WTC11 (cell line): ENCODE results near the gene NUP85. TPM values are rescaled to one million over a fixed set of nuclear protein-coding genes. Genes with fewer than 3 reads are reported as not detected.

Source experiments
- ATAC-seq: fragments of 200-7000 bp; cut with Tn5 transposase; 2 replicates; pipeline ENCODE4 v1.10.0; 2021; ENCODE audit warnings: mild to moderate bottlenecking, moderate library complexity
- CTCF ChIA-PET: fragments of 300-600 bp; sonication (Branson Sonifier 250); formaldehyde crosslinking; loops from one replicate; lab custom pipeline; 2021; ENCODE audit warnings: antibody characterized with exemption; lab: Charles Lee
- POLR2A ChIA-PET: fragments of 350-600 bp; sonication (Branson Sonifier 250); formaldehyde crosslinking; loops from one replicate; lab custom pipeline; 2021; ENCODE audit warnings: antibody characterized with exemption; lab: Charles Lee
- DNase-seq: peaks from one replicate; pipeline ENCODE4 v3.0.0; 2021; ENCODE audit warnings: low spot score
- H3K27ac Mint-ChIP-seq: 2 replicates; pipeline ENCODE4 v1.8.0; 2021; ENCODE audit warnings: mixed read lengths
- H3K27me3 Mint-ChIP-seq: 2 replicates; pipeline ENCODE4 v1.8.0; 2021; ENCODE audit warnings: low read depth, mild to moderate bottlenecking, moderate library complexity, mixed read lengths
- H3K36me3 Mint-ChIP-seq: 2 replicates; pipeline ENCODE4 v1.8.0; 2021; ENCODE audit warnings: mixed read lengths
- H3K4me1 Mint-ChIP-seq: 2 replicates; pipeline ENCODE4 v1.8.0; 2022; ENCODE audit warnings: mixed read lengths
- H3K4me3 Mint-ChIP-seq: 2 replicates; pipeline ENCODE4 v1.8.0; 2021; ENCODE audit warnings: mild to moderate bottlenecking, moderate library complexity, mixed read lengths
- H3K9me3 Mint-ChIP-seq: 2 replicates; pipeline ENCODE4 v1.8.0; 2021; ENCODE audit warnings: mixed read lengths
- CREB1 ChIP-seq: sonication (generic); formaldehyde crosslinking; IDR thresholded peaks from 2 replicates; pipeline ENCODE4 v1.8.0; 2023; ENCODE audit warnings: mild to moderate bottlenecking, missing genetic modification reagents
- CREM ChIP-seq: sonication (generic); formaldehyde crosslinking; IDR thresholded peaks from 2 replicates; pipeline ENCODE4 v1.8.1; 2022; ENCODE audit warnings: mild to moderate bottlenecking, missing genetic modification reagents, moderate library complexity
- CTCF ChIP-seq: fragments of 200-600 bp; IDR thresholded peaks from 2 replicates; pipeline ENCODE4 v1.8.0; 2022; ENCODE audit warnings: antibody characterized with exemption
- ELF4 ChIP-seq: sonication (generic); formaldehyde crosslinking; IDR thresholded peaks from 2 replicates; pipeline ENCODE4 v1.8.1; 2022; ENCODE audit warnings: low read depth, mild to moderate bottlenecking, moderate library complexity, missing genetic modification reagents
- EMX1 ChIP-seq: fragments of 250-450 bp; sonication (Bioruptor Pico); IDR thresholded peaks from 2 replicates; pipeline ENCODE4 v1.8.0; 2021; ENCODE audit warnings: mild to moderate bottlenecking
- ETV6 ChIP-seq: sonication (generic); formaldehyde crosslinking; IDR thresholded peaks from 2 replicates; pipeline ENCODE4 v1.8.1; 2022; ENCODE audit warnings: mild to moderate bottlenecking, missing genetic modification reagents
- GABPB1 ChIP-seq: sonication (generic); formaldehyde crosslinking; IDR thresholded peaks from 2 replicates; pipeline ENCODE4 v1.8.1; 2023; ENCODE audit warnings: mild to moderate bottlenecking, missing genetic modification reagents
- HMGA2 ChIP-seq: fragments of 250-450 bp; sonication (Bioruptor Pico); IDR thresholded peaks from 2 replicates; pipeline ENCODE4 v1.4.0; 2021; ENCODE audit warnings: mild to moderate bottlenecking, moderate library complexity
- MAX ChIP-seq: sonication (generic); formaldehyde crosslinking; IDR thresholded peaks from 2 replicates; pipeline ENCODE4 v1.8.0; 2022; ENCODE audit warnings: mild to moderate bottlenecking, missing genetic modification reagents
- NR2C2 ChIP-seq: sonication (generic); formaldehyde crosslinking; IDR thresholded peaks from 2 replicates; pipeline ENCODE4 v1.8.0; 2022; ENCODE audit warnings: mild to moderate bottlenecking, missing genetic modification reagents
- PRRX2 ChIP-seq: fragments of 250-450 bp; sonication (Bioruptor Pico); IDR thresholded peaks from 2 replicates; pipeline ENCODE4 v1.8.0; 2021; ENCODE audit warnings: mild to moderate bottlenecking
- RELA ChIP-seq: sonication (generic); formaldehyde crosslinking; IDR thresholded peaks from 2 replicates; pipeline ENCODE4 v1.8.1; 2022; ENCODE audit warnings: missing genetic modification reagents, mild to moderate bottlenecking, borderline replicate concordance
- SMAD4 ChIP-seq: sonication (generic); formaldehyde crosslinking; IDR thresholded peaks from 2 replicates; pipeline ENCODE4 v1.8.0; 2022; ENCODE audit warnings: mild to moderate bottlenecking, missing genetic modification reagents
- TP53 ChIP-seq: sonication (generic); formaldehyde crosslinking; IDR thresholded peaks from 2 replicates; pipeline ENCODE4 v1.8.1; 2023; ENCODE audit warnings: mild to moderate bottlenecking, missing genetic modification reagents
- USF1 ChIP-seq: sonication (generic); formaldehyde crosslinking; IDR thresholded peaks from 2 replicates; pipeline ENCODE4 v1.8.0; 2022; ENCODE audit warnings: mild to moderate bottlenecking, missing genetic modification reagents
- ZNF138 ChIP-seq: sonication (generic); formaldehyde crosslinking; conservative IDR thresholded peaks from 2 replicates; pipeline ENCODE4 v1.8.1; 2022; ENCODE audit warnings: mild to moderate bottlenecking, moderate library complexity, missing genetic modification reagents
- ZNF219 ChIP-seq: sonication (generic); formaldehyde crosslinking; IDR thresholded peaks from 2 replicates; pipeline ENCODE4 v1.8.0; 2023; ENCODE audit warnings: missing genetic modification reagents, mild to moderate bottlenecking, borderline replicate concordance
- ZNF263 ChIP-seq: sonication (generic); formaldehyde crosslinking; IDR thresholded peaks from 2 replicates; pipeline ENCODE4 v1.8.1; 2022; ENCODE audit warnings: low read depth, mild to moderate bottlenecking, moderate library complexity, missing genetic modification reagents
- ZNF416 ChIP-seq: fragments of 250-450 bp; sonication (Bioruptor Pico); IDR thresholded peaks from 2 replicates; pipeline ENCODE4 v1.9.0; 2021; ENCODE audit warnings: mild to moderate bottlenecking, inconsistent platforms
- ZNF512 ChIP-seq: sonication (generic); formaldehyde crosslinking; IDR thresholded peaks from 2 replicates; pipeline ENCODE4 v1.8.1; 2022; ENCODE audit warnings: missing genetic modification reagents, borderline replicate concordance
- total RNA-seq: library from RNA; stranded (reverse); gene quantifications from 3 replicates; pipeline ENCODE4 v1.2.3, GENCODE V29; 2021
- TF ChIP-seq, protein P1 (sequence below): sonication (generic); formaldehyde crosslinking; IDR thresholded peaks from 2 replicates; pipeline ENCODE4 v1.8.1; 2022; ENCODE audit warnings: mild to moderate bottlenecking, moderate library complexity, missing genetic modification reagents
- TF ChIP-seq, protein P2 (sequence below): fragments of 250-450 bp; sonication (Bioruptor Pico); IDR thresholded peaks from 2 replicates; pipeline ENCODE4 v1.9.0; 2021; ENCODE audit warnings: mild to moderate bottlenecking, borderline replicate concordance
- TF ChIP-seq, protein P3 (sequence below): sonication (generic); formaldehyde crosslinking; IDR thresholded peaks from 2 replicates; pipeline ENCODE4 v1.8.1; 2023; ENCODE audit warnings: mild to moderate bottlenecking, missing genetic modification reagents, borderline replicate concordance

Gene NUP85
- total RNA-seq, 1 experiment from 2014 or later = 109 TPM

DNA sequence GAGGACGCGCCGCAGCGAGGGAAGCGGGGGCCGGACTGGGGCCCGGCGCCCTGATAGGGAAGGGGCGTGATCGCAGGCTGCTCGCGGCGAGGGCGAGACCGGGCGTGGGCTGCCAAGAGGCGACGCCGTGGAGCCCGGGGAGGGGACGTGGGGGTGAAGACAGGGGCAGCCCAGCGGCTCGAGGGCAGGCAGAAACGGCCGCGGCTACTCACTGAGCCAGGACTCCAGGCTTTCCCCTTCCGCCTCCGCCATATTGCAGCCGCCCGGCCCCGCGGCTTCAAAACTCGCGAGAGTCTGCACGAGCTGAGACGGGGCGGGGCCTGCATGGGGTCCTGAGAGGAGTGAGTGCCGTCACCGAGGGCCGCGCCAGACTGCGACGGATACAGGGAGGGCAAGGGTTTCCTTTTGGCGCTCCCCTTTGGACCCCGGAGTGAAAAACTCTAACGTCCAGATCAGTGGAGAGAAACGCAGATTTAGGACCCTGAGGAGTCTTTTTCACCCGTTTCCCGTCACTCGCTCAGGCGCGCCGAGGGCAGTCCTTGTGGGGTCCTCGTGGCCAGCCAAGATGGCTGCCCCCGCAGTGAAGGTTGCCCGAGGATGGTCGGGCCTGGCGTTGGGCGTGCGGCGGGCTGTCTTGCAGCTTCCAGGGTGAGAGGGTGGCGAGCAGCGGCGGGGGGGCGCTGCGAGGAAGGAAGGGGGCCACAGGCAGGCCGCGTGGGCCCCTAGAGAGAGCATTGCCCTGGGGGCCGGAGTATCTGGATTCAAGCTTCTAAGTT is 56.0 kb downstream of the NUP85 start, which contains the start of the genes GGA3 and MRPS7:
TSS of gene GGA3 (minus strand) at position 271 of the 776 bp plus-strand sequence. CDS start at position 252, 19 bp downstream.
TSS of gene MRPS7 (plus strand) at position 544 of the 776 bp plus-strand sequence. CDS start at position 566, 22 bp downstream.
- H3K36me3 Mint-ChIP-seq = peaks cover 37% of the 10 kb centered on the region
- ATAC-seq (peak; percentile 96), DNase-seq (peak; percentile 96)
- H3K4me1 Mint-ChIP-seq = peaks cover 26% of the 10 kb centered on the region
- H3K27ac Mint-ChIP-seq = peak within 1 kb of the TSS; percentile 100
- ChIA-PET CTCF (interaction anchor here (0.6 to 4.8 kb wide), 20 partner anchors 10 to 587 kb away, joined by 3 to 96 read pairs (median 4); partner anchors contain the start of genes GRB2, MIF4GD, SLC25A19 and TSEN54), POLR2A (interaction anchor here (0.5 to 2.6 kb wide), 10 partner anchors 9 to 221 kb away, joined by 3 to 17 read pairs (median 4); partner anchors contain the start of genes MIF4GD and SLC25A19)
- H3K4me3 Mint-ChIP-seq = peak within 1 kb of the TSS; percentile 98
- H3K27me3 Mint-ChIP-seq = no peaks in the 10 kb centered on the region
- no peaks in the 10 kb centered on the region for H3K9me3 Mint-ChIP-seq
- TF ChIP-seq TP53 (CRISPR knock-in tag) = 0 out of 2 replicates have a peak, but pooled peaks have one; percentile 56
- TF ChIP-seq SMAD4 (CRISPR knock-in tag) = peak; percentile 85
- TF ChIP-seq CTCF = no peak
- TF ChIP-seq ETV6 = 0 out of 2 replicates have a peak, but pooled peaks have one; percentile 5
- TF ChIP-seq, protein P1, sequence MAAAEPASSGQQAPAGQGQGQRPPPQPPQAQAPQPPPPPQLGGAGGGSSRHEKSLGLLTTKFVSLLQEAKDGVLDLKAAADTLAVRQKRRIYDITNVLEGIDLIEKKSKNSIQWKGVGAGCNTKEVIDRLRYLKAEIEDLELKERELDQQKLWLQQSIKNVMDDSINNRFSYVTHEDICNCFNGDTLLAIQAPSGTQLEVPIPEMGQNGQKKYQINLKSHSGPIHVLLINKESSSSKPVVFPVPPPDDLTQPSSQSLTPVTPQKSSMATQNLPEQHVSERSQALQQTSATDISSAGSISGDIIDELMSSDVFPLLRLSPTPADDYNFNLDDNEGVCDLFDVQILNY (CRISPR knock-in tag) = no peak
- no peak for TF ChIP-seq ZNF416 (CRISPR knock-in tag)
- 0 out of 2 replicates have a peak, but pooled peaks have one; percentile 77 for TF ChIP-seq RELA (CRISPR knock-in tag)
- TF ChIP-seq CREM = peak; percentile 48; the same call in 1 of the 2 replicates
- TF ChIP-seq GABPB1 = peak; percentile 43; the same call in 1 of the 2 replicates
- peak; percentile 71 for TF ChIP-seq MAX
- no peak for TF ChIP-seq HMGA2 (CRISPR knock-in tag)
- TF ChIP-seq, protein P2, sequence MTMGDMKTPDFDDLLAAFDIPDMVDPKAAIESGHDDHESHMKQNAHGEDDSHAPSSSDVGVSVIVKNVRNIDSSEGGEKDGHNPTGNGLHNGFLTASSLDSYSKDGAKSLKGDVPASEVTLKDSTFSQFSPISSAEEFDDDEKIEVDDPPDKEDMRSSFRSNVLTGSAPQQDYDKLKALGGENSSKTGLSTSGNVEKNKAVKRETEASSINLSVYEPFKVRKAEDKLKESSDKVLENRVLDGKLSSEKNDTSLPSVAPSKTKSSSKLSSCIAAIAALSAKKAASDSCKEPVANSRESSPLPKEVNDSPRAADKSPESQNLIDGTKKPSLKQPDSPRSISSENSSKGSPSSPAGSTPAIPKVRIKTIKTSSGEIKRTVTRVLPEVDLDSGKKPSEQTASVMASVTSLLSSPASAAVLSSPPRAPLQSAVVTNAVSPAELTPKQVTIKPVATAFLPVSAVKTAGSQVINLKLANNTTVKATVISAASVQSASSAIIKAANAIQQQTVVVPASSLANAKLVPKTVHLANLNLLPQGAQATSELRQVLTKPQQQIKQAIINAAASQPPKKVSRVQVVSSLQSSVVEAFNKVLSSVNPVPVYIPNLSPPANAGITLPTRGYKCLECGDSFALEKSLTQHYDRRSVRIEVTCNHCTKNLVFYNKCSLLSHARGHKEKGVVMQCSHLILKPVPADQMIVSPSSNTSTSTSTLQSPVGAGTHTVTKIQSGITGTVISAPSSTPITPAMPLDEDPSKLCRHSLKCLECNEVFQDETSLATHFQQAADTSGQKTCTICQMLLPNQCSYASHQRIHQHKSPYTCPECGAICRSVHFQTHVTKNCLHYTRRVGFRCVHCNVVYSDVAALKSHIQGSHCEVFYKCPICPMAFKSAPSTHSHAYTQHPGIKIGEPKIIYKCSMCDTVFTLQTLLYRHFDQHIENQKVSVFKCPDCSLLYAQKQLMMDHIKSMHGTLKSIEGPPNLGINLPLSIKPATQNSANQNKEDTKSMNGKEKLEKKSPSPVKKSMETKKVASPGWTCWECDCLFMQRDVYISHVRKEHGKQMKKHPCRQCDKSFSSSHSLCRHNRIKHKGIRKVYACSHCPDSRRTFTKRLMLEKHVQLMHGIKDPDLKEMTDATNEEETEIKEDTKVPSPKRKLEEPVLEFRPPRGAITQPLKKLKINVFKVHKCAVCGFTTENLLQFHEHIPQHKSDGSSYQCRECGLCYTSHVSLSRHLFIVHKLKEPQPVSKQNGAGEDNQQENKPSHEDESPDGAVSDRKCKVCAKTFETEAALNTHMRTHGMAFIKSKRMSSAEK (CRISPR knock-in tag) = no peak
- TF ChIP-seq CREB1 = 0 out of 2 replicates have a peak, but pooled peaks have one; percentile 10
- TF ChIP-seq ZNF138 = no peak
- TF ChIP-seq, protein P3, sequence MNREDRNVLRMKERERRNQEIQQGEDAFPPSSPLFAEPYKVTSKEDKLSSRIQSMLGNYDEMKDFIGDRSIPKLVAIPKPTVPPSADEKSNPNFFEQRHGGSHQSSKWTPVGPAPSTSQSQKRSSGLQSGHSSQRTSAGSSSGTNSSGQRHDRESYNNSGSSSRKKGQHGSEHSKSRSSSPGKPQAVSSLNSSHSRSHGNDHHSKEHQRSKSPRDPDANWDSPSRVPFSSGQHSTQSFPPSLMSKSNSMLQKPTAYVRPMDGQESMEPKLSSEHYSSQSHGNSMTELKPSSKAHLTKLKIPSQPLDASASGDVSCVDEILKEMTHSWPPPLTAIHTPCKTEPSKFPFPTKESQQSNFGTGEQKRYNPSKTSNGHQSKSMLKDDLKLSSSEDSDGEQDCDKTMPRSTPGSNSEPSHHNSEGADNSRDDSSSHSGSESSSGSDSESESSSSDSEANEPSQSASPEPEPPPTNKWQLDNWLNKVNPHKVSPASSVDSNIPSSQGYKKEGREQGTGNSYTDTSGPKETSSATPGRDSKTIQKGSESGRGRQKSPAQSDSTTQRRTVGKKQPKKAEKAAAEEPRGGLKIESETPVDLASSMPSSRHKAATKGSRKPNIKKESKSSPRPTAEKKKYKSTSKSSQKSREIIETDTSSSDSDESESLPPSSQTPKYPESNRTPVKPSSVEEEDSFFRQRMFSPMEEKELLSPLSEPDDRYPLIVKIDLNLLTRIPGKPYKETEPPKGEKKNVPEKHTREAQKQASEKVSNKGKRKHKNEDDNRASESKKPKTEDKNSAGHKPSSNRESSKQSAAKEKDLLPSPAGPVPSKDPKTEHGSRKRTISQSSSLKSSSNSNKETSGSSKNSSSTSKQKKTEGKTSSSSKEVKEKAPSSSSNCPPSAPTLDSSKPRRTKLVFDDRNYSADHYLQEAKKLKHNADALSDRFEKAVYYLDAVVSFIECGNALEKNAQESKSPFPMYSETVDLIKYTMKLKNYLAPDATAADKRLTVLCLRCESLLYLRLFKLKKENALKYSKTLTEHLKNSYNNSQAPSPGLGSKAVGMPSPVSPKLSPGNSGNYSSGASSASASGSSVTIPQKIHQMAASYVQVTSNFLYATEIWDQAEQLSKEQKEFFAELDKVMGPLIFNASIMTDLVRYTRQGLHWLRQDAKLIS = no peak
- no peak for TF ChIP-seq NR2C2 (CRISPR knock-in tag)
- no peak for TF ChIP-seq EMX1
- TF ChIP-seq PRRX2 (CRISPR knock-in tag) = no peak
- TF ChIP-seq USF1 (CRISPR knock-in tag) = peak; percentile 73; the same call in 1 of the 2 replicates
- TF ChIP-seq ELF4 (CRISPR knock-in tag) = peak; percentile 69; the same call in 1 of the 2 replicates
- TF ChIP-seq ZNF512 (CRISPR knock-in tag) = no peak
- TF ChIP-seq ZNF219 (CRISPR knock-in tag) = peak; percentile 36; the same call in 1 of the 2 replicates
- TF ChIP-seq ZNF263 (CRISPR knock-in tag) = no peak
